GM11168 (cell line): Measurements from ENCODE around the gene HMOX1.
"Not testable (repeated sequence)": the region's sequence is repeated elsewhere in the genome, so short reads cannot be mapped to it uniquely, and the experiment has no call there.

Source experiments
- in situ Hi-C: fragments of 300-500 bp; cut with MboI; formaldehyde crosslinking; loops from one replicate; pipeline ENCODE4 v1.12.0; 2022; ENCODE audit warnings: low sequenced_read_pairs; ENCODE audit not compliant: unreplicated experiment

Gene HMOX1

DNA sequence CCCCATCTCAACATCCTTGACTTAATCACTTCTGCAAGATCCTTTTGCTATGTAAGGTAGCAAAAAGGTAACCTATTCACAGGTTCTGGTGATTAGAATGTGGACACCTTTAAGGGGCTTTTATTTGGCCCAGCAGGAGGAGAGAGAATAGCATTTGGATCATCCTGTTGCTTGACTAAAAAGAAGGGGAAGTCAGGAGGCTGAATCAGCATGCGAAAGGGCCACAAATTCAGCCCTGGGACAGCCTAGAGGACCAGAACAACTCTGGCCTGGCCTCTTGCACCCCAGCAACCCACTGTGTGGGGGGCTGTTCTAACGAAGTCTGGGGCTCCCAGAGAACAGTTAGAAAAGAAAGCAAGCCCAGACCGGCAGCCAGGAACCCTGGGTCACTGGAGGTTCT, 3.2 kb upstream of the HMOX1 start:
- in situ Hi-C loops: no loop called here

DNA sequence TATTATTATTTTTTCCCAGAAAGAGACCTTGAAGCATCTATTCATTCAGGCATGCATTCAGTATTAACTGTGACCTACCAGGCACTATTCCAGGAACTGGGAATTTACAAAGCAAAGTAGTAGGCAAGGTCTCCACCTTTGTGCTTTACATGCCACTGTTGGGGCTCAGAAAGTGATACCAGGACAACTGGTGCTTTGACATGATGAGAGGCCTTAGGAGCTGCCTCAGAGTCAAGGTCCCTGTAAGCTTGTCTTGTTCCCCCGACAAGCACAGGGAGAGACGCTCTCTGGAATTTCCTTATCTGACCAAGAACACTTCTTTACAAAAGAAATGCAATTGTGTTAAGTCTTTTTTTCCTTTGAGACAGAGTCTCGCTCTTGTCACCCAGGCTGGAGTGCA, 2.3 kb upstream of the HMOX1 start:
- in situ Hi-C loops: no loop called here

DNA sequence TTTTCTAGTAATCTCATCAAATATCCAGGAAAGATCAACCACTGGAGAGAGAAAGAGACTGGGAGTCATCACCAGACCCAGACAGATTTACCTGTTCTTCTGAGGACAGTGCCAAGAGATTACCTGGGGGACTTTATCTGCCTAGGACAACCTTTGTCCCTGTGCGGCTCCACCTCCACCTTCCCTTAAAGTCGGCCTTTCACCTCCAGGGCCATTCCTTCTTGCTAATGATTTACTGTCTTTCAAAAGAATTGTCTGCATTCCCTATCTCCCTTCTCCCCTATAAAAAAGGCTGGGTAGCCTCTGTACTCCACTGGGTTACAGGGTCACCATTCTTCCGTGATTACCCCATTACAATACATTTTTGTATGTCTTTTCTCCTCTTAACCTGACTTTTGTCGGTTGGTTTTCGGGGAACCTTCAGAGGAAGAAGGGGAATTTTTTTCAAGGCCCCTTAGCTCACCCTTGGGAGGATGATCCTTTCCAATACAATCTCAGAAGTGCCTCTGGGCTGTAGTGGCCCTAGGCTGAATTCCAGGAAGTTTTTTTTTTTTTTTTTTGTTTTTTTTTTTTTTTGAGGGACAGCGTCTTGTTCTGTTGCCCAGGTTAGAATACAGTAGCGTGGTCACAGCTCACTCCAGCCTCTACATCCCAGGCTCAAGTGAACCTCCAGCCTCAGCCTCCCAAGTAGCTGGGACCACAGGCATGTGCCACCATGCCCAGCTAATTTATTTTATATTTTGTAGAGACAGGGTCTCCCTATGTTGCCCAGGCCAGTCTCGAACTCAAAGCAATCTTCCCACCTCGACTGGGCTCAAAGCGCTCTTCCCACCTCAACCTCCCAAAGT, 1.5 kb upstream of the HMOX1 start:
- in situ Hi-C loops: no loop called here

DNA sequence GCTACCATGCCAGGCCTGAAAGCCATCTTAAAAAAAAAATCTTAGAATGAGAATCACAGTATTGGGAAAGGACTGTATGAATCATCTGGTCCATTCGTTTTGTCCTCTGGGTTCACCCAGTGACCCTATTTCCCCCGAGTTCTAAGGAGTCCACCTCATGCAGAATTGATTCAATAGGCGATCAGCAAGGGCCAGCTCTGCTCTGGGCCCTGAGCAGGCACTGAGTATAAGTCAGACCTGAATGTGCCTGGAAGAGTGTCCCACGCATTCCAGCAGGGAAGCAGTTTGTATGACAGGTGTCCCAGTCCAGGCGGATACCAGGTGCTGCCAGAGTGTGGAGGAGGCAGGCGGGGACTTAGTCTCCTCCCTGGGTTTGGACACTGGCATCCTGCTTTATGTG, 883 bp upstream of the HMOX1 start:
- in situ Hi-C loops: no loop called here

DNA sequence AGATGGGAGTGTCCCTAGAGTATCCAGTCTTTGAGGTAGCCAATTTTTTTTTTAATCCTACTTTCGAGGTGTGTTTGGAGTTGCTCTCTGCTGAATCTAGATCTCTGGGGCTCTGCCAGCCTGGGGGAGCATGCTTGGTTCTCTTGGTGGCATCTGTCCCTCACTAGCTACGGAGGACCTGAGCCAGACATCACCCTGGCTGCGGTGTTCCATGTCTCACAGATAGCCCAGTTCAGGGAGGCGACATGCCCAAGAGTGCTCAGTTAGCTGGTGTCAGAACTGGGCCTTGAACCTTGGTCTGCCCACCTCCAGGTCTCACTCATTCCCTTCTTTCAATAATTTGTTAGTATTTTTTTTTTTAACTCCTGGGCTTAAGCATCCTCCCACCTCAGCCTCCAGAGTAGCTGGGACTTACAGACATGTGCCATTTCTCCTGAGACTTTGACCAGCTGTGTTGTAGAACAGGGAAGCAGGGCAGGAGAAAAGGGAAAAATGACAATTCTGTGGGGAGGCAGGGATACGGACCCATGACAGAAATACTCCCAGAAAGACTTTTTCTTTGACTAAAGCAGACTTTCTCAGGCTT, 621 bp downstream of the HMOX1 start:
- in situ Hi-C loops: no loop called here

DNA sequence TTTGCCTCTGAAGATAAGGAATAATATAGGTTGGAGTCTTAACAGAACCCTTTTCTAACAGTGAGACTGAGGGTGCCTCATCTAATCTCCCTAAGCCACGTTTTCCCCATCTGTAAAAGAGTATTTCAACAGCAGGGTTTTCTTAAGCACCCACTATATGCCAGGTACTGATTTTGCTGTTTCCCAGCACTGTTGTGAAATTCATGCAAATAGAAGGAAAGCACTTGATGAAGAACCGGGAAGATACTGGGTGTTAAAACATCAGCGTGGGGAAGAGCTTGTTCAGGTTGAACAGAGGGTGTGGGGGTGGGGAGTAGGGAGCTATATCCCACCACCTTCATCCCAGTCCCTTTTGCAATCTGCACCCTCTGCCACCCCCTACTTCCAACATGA, 2.8 kb downstream of the HMOX1 start:
- in situ Hi-C loops: no loop called here

DNA sequence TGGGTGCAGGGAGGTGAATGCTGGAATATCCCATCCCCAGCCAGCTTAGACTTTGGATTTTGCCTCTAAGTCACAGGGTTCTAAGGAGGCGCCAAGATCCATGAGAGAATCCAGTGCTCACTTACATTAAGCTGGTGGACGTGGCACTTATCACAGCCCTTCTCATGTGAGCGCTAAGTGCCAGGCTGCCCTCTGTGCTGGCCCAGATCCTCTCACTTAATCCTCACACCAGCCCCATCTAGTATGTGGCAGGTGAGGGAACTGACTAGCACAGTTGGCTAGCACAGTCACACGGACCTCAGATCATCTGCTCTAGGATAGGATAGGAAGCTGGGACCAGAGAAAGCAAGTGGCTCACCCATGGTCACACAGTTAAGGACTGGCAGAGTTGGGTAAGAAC, 3.6 kb downstream of the HMOX1 start:
- in situ Hi-C loops: no loop called here

DNA sequence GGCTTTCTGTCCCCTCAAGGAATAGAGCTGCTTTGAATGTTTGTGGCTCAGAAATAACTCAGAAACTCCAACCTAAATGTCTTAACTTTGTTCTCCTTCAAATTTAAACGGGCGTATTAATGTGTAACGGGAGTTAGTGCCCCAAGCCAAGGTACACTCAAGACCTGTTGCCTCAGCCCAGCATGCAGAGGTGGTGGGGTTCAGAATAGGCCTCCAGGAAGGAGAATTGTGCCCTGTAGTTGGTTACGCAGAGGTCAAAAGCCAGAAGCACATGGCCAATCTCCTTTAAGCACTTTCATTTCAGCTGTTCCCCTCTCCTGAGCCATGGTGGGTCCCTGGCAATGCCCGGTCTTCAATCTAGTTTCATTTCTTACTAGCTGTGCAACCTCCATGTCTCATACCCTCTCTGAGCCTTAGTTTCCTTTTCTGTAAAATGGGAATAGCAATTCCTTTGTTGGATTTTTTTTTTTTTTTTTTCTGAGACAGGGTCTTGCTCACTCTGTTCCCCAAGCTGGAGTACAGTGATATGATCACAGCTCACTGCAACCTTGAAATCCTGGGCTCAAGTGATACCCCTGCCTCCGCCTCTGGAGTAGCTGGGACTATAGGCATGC, 4.2 kb downstream of the HMOX1 start:
- in situ Hi-C loops: no loop called here

DNA sequence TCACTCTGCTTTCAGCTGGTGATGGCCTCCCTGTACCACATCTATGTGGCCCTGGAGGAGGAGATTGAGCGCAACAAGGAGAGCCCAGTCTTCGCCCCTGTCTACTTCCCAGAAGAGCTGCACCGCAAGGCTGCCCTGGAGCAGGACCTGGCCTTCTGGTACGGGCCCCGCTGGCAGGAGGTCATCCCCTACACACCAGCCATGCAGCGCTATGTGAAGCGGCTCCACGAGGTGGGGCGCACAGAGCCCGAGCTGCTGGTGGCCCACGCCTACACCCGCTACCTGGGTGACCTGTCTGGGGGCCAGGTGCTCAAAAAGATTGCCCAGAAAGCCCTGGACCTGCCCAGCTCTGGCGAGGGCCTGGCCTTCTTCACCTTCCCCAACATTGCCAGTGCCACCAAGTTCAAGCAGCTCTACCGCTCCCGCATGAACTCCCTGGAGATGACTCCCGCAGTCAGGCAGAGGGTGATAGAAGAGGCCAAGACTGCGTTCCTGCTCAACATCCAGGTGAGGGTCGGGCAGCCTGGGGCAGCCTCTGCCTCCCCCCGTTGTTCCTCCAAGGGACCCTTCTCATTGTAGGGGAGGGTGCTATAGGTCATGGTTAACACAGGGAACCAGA, 5.9 kb downstream of the HMOX1 start:
- in situ Hi-C loops: no loop called here

DNA sequence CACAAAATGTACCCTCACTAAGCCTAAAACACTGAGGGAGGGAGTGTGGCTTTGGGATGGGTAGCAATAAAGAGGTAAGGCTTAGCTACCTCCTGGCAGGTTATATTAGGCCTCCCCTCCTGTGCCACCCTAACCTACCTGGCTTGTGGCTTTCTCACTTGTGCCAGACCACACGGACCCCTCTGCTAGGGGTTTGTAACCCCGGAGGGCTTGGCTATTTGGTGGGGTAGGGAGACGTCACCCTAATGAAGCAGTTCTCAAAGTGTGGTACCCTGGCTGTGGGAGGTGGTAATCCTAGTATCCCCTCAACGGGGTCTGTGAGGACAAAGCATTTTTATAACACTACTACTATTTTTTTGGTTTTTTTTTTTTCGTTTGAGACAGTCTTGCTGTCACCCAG, 10.0 kb downstream of the HMOX1 start:
- in situ Hi-C loops: no loop called here

DNA sequence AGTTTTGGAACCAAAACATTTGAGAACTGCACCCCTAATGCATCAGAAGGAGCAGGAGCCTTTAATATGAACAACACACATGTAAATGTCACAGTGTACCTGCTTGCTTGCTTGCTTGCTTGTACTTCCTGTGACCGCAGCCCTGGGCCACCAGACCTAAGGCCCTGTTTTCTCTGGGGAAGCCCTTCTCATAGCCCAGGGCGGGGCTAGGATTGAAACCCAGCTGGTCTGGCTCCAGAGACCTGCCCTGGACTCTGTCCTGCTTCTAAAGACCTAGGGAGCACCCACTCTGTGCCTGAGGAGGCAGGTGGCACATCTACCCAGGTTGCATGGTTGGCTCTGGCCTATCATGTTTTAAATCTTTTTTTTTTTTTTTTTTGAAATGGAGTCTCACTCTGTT, 11.5 kb downstream of the HMOX1 start:
- in situ Hi-C loops: no loop called here

DNA sequence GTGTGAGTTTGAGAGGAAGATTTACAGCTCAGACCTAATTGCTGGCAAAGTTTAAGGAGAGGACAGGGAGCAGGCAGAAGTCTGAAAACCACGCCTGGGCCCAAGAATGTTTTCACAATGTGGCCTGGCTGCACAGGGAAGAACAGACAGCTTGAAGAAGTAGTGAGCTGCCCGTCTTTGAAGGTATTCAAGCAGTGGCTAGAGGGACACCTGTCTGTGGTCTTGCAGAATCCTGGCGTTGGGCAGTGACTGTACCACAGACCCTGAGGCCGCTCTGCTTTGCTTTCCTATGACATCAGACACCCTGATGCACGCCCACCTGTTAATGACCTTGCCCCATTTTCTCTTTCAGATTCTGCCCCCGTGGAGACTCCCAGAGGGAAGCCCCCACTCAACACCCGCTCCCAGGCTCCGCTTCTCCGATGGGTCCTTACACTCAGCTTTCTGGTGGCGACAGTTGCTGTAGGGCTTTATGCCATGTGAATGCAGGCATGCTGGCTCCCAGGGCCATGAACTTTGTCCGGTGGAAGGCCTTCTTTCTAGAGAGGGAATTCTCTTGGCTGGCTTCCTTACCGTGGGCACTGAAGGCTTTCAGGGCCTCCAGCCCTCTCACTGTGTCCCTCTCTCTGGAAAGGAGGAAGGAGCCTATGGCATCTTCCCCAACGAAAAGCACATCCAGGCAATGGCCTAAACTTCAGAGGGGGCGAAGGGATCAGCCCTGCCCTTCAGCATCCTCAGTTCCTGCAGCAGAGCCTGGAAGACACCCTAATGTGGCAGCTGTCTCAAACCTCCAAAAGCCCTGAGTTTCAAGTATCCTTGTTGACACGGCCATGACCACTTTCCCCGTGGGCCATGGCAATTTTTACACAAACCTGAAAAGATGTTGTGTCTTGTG, 12.5 kb downstream of the HMOX1 start:
- in situ Hi-C loops: no loop called here

DNA sequence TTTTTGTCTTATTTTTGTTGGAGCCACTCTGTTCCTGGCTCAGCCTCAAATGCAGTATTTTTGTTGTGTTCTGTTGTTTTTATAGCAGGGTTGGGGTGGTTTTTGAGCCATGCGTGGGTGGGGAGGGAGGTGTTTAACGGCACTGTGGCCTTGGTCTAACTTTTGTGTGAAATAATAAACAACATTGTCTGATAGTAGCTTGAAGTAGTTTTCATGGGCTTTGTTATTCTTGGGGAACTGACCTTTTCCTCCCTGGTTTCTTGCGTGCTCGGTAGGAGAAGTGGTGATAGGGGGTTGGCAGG, 13.1 kb downstream of the HMOX1 start:
- in situ Hi-C loops: no loop called here

DNA sequence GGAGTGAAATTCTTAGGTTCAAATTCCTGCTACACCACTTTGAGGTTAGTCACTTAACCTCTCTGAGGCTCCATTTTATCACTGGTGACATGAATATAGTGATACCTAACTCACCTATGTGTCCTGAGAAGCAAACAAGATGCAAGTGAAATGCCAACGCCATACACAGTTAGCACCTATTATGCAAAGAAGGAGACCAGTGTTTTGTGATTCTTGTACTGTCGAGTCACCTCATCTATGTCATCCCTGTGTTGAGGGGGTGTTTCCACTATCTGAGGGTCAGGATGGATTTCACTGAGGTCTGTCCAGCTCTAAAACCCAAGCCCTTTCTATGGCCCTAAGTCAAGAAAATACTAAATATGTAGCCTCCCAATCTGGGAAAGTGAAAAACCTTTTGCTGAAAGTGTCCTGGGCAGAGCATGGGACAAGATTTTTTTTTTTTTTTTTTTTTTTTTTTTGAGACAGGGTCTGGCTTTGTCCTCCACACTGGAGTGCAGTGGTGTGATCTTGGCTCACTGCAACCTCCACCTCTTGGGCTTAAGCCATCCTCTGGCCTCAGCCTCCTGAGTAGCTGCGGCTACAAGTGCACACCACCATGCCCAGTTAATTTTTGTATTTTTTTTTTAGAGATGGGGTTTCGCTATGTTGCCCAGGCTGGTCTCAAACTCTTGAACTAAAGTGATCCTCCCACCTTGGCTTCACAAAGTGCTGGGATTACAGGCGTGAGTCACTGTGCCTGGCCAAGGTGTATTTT, 14.1 kb downstream of the HMOX1 start:
- in situ Hi-C loops: no loop called here

DNA sequence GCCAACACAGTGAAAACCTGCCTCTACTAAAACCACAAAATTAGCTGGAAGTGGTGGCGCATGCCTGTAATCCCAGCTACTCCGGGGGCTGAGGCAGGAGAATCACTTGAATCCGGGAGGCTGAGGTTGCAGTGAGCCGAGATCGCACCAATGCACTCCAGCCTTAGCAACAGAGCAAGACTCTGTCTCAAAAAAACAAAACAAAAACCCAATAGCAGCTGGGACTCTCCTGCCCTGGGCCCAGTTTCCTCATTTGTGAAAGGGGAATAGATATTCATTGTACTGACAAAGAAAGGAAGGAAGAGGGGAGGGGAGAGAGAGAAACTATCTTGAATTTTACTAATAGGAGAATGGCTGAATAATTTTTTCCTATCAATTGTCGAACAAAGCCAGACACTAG, 15.7 kb downstream of the HMOX1 start:
- in situ Hi-C loops: not testable (repeated sequence)

DNA sequence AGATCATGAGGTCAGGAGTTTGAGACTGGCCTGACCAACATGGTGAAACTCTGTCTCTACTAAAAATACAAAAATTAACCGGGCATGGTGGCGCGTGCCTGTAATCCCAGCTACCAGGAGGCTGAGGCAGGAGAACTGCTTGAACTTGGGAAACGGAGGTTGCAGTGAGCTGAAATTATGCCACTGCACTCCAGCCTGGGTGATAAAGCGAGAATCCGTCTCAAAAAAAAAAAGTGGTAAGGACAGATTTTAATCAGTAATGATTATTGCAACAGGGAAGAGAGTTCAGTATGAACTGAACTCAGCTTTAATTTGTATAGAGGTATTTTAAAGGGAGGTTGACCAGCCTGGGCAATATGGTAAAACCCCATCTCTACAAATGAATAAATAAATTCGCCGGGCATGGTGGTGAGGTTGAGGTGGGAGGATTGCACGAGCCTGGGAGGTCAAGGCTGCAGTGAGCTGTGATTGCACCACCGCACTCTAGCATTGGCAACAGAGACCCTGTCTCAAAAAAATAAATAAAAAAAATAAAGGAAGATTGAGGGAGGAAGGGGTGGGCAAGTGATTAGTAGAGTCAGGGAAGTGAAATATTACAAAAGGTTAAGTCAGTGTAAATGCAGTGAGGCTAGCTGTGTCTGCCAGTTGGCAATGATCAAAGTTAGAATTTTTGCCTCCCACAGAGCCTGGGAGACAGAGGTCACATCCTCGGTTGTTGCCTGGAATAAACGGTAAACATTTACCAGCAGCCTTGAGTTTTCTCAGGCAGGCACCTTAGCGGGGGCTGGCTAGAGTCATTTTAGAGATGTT, 16.4 kb downstream of the HMOX1 start:
- in situ Hi-C loops: no loop called here

DNA sequence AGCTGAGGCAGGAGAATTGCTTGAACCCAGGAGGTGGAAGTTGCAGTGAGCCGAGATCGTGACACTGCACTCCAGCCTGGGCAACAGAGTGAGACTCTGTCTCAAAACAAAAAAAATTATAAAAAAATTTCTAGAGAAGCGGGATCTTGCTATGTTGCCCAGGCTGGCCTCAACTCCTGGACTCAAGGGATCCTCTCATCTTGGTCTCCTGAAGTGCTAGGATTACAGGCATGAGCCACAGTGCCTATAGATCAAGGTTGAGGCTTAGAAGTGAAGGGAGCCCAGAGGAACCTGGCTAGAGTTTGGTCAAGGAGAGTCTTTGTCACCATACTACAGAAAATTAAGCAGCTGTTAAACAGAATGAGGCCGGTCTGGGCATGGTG, 17.7 kb downstream of the HMOX1 start:
- in situ Hi-C loops: no loop called here

DNA sequence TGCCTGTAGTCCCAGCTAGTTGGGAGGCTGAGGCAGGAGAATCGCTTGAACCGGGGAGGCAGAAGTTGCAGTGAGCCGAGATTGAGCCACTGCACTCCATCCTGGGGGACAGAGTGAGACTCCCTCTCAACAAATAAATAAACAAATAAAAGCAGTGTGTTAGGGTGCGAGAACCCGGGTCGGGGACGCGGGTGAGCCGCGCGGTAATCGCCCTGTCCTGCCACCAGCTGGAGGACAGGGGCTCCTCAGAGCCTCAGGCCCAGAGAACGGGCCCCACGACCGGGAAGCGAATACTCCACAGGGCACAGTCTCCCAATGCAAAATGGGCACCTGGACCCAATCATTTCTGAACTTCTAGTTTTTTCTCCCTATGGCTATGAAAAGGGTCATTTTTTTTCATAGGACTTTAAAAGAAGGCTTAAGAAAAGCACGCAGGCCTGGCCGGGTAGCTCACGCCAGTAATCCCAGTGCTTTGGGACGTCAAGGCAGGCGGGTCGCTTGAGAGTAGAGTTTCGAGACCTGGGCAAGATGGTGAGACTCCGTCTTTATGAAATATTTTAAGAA, 18.3 kb downstream of the HMOX1 start:
- in situ Hi-C loops: no loop called here
